CD4-positive, alpha-beta T cell treated with Interleukin-10 for 1 hour (primary cell): Measurements from ENCODE around the gene CHP2.
"Not testable (repeated sequence)": the region's sequence is repeated elsewhere in the genome, so short reads cannot be mapped to it uniquely, and the experiment has no call there.

Experiments used
- DNase-seq: peaks from one replicate; pipeline ENCODE4 v3.0.0-alpha.2; 2020

The CHP2 gene

DNA sequence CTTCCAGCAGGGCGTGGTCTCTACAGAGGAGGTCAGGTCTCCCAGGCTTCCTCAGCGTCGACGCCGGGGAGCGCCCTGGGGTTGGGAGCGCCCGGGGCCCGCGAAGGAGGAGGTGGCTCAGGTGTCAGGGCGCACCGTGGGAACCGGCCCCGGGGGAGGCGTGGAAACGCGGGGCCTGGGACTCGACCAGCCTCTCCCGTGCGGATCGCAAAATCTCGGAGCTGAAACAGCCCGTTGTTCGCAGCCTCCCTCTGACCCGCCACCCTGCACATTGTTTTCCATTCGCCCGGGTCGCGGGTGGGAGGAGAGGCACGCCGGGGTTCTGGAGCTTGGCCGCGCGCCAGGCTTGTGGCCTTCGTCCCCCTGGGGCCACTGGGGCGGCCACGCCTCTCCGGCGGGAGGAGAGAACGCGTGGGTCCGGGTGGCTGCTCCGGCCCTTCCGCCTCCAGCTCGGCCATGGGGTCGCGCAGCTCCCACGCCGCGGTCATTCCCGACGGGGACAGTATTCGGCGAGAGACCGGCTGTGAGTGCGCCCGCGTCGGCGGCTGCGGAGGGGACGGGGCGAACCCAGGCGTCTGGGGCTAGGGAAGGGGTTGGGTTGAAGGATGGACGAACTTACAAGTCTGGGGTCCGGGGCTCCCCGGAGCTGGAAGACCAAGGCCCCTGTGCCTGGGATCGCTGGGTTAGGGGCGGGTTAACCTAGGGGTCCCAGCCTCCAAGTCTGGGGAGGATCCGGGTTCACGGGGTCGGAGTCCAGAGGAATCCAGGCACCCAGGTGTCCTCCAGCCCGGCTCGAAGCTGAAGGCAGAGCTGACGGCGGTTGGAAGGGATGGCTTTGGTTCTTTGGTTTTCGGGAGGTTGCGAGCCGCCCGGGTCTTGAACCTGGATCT, at the start of gene CHP2:
TSS of gene CHP2 (plus strand) at position 433 of the 890 bp plus-strand sequence. CDS start at position 457, 24 bp downstream.
- no peak for DNase-seq

DNA sequence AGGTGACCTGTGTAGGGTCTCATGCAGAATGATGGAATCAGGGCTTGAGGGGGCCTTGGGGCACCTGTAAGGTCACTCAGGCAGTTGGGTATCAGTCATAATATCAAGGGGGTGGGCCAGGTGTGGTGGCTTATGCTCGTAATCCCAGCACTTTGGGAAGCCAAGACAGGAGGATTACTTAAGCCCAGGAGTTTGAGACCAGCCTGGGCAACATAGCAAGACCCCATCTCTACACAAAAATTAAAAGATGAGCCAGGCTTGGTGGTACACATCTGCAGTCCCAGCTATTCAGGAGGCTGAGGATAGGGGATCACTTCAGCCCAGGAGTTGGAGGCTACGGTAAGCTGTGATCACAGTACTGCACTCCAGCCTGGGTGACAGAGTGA, 49.3 kb upstream of the CHP2 start:
- no peak for DNase-seq

DNA sequence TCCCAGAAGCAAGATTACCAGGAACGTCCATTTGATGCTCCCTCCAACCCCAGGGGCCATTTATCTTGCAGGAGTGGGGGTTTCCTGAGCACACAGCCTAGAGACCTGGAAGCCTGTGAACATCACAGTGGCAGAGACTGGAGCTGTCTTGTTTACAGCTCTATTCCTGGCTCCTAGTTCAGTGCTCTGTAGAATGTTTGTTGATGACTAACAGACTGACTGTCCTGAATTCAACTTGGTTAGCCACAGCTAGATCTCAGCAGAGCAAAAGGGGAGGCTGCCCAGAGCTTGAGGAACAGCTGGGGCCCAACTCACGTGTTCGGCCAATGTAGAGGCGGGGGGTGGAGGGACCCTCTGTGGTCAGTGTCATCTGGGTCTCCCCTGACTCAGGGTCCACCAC, 48.4 kb upstream of the CHP2 start:
- no peak for DNase-seq

DNA sequence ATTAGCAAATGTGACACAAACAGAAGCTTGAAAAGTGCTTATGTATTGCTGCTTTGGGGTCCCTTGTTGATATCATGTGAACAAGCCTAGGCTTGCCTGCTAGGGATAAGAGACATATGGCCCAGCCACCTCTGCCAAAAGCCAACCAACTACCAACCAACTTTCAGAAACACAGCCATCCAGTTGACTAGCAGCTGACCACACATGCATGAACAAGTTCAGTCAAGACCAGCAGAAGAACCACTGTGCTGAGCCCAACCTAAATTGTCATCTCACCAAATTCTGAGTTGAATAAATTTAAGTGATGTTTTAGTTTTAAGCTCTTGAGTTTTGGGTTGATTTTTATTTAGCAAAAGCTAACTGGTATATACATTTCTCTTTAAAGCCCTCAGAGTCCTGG, 45.3 kb upstream of the CHP2 start:
- no peak for DNase-seq

DNA sequence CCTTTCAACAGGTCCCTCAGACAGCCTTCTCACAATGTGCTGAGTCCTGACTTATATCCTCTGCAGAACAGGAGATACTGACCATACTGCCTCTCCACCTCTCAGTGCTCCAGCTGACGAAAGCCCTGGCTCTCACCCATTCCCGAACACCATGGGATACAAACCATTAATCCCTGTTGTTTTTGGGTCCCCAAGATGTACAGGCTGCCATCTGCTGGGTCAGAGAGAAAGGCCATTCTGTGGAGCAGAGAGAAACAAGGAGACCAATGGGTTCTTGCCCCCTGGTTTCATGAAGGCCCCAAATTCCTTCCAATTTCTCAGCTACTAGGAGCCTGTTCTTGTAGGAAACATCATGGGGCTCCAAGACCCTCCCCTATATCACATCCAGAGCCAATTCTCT, 44.8 kb upstream of the CHP2 start:
- no peak for DNase-seq

DNA sequence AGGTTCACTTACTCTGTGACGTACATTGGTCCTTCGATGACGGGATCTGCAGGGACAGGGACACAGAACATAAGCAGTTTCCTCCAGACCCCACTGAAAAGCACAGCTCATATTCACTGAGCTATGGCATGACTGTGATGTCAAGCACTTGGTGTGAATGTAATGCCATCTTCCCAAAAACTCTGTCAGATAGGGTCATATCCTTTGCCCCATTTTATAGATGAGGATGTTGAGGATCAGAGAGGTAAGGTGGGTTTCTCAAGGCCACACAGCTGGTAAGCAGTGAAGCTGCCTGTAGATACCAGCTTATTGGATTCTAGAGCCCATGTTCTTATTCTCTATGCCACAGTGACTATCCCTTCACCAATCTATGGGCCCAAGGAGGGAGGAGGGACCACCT, 44.3 kb upstream of the CHP2 start:
- no peak for DNase-seq

DNA sequence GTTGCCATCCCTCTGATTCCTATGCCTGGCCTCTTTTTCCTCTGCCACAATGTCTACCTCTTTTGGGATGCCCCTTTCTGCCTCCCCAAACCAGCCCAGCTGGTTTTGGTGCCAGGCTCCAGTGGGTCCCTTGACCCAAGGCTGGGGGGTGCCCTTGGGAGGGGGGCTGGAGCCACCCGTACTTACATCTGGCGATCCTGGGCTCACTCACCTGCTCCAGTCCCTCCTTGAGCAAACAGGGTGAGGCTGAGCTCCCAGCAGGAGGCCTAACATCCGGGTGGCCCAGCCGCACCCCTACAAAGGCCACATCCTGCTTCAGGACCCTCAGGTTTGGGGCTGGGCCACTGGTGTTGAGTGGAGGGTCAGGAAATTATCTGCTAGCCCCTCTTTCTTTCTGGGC, 43.0 kb upstream of the CHP2 start:
- no peak for DNase-seq

DNA sequence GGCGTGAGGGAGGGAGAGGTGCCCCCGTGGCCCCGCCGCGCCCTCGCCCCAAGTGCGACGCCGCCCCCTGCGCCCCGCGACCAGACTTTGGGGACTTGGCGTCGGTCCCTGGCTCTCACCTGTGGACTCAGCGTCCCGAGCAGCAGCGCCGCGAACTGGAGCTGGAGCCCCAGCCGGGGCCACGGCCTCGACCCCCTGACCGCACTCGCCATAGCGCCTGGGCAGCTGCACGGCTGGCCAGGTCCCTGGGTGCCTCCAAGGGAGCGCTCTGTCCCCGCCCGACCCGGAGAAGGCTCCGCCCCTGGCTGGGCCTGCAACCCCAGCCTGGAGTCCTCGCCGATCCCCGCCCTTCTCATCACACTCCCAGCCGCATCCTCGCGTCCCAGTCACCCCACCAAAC, 41.9 kb upstream of the CHP2 start, which contains the start of gene ERN2:
TSS of gene ERN2 (minus strand) at position 247 of the 400 bp plus-strand sequence. CDS start at position 212, 35 bp downstream.
- no peak for DNase-seq

DNA sequence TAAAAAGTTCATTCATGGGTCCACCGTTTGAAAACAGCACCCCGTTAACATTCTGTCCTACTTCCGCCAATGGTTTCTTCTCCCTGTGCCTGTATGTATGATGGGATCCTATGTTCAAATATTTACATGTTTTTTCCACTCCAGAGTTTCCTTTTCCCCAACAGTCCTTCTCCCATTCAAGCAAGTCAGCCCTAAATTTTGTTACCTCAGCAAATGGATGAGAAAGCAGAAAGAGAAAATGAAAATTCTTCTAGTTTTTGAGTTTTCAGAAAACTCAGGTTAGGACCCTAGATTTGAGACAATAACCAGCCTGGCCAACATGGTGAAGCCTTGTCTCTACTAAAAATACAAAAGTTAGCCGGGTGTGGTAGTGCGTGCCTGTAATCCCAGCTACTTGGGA, 38.3 kb upstream of the CHP2 start:
- no peak for DNase-seq

DNA sequence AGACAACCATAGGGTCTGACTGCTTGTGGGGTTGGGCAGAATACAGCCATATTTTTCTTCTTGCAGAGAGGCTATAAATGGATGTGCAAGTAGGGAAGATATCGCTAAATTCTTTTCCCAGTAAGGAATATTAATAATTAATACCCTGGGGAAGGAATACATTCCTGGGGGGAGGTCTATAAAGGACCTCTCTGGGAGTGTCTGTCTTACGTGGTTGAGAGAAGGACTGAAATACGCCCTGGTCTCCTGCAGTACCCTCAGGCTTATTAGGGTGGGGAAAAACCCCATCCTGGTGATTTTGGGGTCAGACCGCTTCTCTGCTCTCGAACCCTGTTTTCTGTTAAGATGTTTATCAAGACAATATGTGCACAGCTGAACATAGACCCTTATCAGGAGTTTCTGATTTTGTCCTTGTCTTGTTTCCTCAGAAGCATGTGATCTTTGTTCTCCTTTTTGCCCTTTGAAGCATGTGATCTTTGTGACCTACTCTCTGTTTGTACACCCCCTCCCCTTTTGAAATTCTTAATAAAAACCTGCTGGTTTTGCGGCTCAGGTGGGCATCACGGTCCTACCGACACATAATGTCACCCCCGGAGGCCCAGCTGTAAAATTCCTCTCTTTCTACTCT, 32.1 kb upstream of the CHP2 start:
- not testable (repeated sequence) for DNase-seq

DNA sequence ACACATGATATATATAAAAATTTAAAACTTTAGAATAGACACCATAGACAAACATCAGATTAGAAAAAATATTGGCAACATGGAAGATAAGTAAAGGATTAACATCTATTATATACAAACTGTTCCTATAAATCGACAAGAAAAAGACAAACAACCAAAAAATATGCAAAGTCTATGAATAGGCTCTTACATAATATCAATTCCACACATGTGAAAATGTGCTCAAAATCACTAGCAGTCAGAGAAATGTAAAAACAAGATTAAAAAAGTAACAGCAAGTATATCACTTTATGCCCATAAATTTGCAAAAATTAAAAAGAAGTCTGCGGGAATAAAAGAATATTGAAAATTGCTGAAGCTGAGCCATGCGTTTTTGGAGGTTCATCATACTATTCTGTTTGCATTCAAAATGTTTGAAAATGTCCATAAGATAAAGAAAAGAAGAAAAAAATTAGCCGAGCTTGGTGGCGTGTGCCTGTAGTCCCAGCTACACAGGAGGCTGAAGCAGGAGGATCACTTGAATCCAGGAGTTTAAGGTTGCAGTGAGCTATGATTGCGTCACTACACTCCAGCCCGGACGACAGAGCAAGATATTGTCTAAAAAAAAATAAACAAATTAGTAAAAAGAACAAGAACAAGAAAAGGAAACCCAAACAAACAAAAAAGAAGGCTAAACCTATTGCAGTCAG, 30.6 kb upstream of the CHP2 start:
- no peak for DNase-seq

DNA sequence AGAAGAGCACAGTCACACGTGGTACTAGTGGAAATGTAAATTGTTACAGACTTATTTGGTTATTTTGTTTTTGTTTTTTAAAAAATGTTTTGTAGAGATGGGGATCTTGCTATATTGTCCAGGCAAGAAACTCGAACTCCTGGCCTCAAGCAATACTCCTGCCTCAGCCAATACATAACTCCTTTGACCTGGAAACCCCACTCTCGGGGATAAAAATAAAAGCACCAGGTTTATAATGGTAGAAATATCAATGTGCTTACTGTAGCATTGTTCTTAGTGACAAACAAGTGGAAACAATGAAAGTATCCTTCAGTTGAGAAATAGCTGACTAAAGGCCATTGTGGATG, 30.1 kb upstream of the CHP2 start:
- DNase-seq = no peak

DNA sequence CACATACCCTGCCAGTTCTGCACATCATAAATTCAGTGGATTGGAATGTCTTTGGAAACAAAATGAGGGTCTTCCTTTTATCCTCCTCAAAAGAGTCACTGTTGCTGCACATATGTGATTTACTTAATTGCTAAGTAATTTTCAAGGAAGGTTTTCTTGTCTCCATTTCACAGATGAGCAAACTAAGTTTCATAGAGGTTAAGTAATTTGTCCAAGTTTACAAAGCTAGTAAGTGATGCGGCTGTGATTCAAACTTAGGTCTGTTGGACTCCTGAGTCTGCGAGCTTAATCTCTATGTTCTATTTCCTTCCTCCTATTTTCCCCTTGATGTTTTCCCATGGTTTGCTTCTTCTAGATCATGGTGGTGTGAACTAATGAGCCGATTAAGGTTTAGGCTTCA, 28.1 kb upstream of the CHP2 start:
- no peak for DNase-seq

DNA sequence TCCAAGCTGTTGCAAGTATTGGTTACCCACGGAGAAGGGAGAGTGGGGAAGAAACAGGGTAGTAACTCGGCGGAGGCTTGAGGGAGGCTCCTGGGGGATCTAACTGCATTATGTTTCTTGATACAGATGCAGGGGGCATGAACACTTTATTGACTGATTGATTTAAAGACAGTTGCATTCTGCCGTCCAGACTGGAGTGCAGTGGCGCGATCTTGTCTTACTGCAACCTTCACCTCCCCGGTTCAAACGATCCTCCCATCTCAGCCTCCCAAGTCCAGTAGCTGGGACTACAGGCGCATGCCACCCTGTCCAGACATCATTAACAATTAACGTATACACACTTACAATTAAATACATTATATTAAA, 26.7 kb upstream of the CHP2 start:
- DNase-seq = no peak

DNA sequence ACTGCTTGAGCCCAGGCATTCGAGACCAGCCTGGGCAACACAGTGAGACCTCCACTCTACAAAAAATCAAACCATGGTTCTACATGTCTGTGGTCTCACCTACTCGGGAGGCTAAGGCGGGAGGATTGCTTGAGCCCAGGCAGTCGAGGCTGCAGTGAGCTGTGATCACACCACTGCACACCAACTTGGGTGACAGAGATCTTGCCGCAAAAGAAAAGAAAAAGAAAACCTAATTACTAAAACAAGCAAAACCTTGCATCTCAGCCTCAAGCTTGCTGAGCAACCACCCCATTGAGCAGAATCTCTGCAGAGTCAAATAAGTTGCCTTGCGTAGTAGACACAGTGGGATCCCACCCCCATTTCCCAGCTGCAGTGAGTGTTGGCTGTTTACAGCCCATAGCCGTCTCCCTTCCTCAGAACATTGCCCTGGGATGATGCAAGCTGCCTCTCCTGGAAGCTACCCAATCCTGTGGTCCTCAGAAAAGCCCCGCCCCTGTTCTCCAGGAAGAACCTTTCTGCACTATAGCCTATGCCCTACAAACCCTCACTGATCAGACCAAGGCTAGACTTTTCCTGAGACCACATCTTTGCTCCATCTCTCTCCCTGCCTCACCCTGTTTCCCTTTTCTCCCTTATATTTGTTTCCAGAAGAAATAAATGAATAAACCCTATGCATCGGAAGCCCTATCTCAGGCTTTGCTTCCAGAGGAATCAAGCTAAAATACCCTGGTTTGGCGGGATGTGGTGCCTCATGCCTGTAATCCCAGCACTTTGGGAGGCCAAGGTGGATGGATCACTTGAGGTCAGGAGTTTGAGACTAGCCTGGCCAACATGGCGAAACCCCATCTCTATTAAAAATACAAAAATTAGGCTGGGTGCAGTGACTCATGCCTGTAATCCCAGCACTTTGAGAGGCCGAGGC, 25.1 kb upstream of the CHP2 start:
- no peak for DNase-seq

DNA sequence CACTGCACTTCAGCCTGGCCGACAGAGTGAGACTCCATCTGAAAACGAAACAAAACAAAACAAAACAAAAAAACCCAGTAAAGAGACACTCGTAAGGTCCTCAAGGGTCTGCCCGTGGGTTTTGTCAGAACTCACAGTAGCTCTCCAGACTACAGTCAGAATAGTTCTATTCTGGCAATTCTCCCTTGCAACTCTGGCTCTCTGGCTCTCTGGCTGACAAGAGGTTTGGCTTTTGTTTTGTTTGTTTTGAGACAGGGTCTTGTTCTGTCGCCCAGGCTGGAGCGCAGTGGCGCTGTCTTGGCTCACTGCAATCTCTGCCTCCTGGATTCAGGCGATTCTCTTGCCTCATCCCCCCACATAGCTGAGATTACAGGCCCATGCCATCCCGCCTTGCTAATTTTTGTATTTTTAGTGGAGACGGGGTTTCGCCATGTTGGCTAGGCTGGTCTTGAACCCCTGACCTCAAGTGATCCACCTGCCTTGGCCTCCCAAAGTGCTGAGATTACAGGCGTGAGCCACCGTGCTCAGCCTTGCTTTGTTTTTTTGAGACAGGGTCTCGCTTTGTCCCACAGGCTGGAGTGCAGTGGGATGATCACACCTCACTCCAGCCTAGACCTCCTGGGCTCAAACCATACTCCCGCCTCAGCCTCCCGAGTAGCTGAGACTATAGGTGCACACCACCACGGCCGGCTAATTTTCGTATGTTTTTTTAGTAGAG, 20.5 kb upstream of the CHP2 start:
- DNase-seq = no peak

DNA sequence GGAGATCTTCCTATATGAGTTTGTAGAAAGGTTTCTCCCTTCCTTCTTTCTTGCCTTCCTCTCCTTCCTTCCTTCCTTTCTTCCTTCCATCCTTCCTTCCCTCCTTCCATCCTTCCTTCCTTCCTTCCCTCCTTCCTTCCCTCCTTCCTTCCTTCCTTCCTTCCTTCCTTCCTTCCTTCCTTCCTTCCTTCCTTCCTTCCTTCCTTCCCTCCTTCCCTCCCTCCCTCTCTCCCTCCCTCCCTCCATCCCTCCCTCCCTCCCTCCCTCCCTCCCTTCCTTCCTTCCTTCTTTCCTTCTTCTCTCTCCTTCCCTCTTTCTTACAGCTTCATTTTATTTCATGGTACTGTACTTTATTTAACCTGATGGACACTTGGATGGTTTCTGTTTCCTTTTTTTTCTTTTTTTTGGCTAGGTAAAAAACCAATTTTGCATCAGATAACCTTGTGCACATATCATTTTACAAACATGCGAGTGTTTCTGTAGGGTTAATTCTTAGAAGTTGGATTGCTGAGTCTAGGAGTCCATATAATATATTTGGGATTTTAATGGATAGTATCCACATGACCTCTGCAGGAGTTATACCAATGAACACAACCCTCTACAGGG, 17.3 kb upstream of the CHP2 start:
- not testable (repeated sequence) for DNase-seq

DNA sequence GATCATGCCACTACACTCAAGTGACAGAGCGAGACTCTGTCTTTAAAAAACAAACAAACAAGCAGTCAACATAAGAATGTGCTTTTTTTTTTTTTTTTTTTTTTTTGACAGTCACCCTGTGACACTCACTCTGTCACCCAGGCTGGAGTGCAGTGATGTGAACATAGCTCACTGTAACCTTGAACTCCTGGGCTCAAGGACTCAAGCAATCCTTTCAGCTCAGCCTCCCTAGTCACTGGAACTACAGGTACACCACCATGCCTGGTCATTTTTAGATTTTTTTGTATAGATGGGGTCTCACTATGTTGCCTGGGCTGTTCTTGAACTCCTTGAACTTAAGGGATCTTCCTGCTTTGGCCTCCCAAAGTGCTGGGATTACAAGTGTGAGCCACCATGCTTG, 15.3 kb upstream of the CHP2 start:
- no peak for DNase-seq

DNA sequence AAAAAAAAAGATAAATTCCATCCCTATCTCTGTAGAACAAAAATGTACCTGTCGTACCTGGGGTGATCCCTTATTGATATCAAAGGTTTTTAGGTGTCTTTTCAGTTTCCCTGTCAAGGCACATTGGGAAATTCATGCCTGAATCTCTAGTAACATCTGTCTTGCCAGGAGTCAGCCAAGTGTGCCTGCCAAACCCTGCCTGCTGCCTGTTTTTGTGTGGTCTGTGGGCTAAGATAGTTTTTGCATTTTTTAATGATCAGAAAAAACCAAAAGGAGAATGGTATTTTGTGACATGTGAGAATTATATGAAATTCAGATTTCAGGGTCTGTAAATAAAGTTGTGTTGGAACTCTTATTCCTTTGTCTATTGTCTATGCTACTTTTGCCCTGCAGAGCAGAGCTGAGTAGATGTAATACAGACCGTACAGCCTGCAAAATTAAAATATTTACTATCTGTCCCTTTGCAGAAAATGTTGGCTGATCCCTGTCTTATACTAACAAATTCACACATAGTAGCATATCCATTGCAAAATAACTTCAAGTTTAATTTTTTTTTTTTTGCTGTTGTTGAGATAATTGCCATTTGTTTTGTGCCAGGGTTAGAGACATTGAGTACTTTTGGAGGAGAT, 13.0 kb upstream of the CHP2 start:
- DNase-seq = no peak

DNA sequence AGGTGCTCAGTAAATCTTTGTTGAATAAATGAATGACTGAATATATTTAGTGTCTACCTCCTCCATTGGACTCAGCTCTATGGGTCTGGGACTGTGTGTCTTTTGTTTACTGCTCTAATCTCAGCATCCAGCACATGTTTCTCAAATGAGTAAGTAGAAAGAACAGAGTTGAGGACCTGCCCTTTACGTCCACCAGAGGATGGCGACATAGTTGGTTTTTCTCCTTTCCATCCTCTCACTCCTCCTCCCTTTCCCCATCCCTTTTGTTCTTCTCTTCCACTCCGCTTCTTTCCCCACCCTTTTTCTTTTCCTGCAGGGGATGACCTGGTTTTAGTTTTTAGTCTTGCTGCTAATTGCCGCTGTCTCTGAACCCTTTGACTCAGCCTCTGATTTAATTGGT, 12.1 kb upstream of the CHP2 start:
- no peak for DNase-seq

DNA sequence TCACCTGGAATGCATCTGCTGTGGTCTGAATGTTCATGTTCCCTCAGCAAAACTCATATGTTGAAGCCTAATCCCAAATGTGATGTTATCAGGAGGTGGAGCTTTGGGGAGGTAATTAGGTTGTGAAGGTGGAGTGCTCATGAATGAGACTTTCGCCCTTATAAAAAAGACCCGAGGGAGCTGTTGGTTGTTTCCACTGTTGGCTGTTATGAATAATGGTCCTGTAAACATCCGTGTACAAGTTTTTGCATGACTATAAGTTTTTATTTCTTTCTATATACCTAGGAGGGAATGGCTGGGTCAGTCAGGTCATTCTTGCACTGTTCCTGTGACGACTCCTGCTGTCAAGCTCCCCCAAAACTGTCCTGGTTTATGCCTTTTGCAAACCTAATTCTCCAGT, 9.6 kb upstream of the CHP2 start:
- no peak for DNase-seq
